PC-9 (cell line): ENCODE data around the gene ARAP3. TPM values are rescaled to one million over a fixed set of nuclear protein-coding genes. Genes with fewer than 3 reads are reported as not detected.

Source experiments
- BruUV-seq: library from RNA; stranded (reverse); fragments of 400-500 nt; replicated peaks from 2 replicates; lab custom pipeline; 2021; lab: Mats Ljungman, UMichigan
- CTCF ChIA-PET: fragments of 300-600 bp; sonication (Branson Sonifier 250); formaldehyde crosslinking; loops from one replicate; lab custom pipeline; 2022; ENCODE audit warnings: antibody characterized with exemption; lab: Charles Lee
- POLR2A ChIA-PET: fragments of 300-600 bp; sonication (Branson Sonifier 250); formaldehyde crosslinking; loops from one replicate; lab custom pipeline; 2022; ENCODE audit warnings: antibody characterized with exemption; ENCODE audit not compliant: unreplicated experiment; lab: Charles Lee
- DNase-seq, 2 experiments: peaks; one replicate each; pipeline versions ENCODE4 v3.0.0 to v3.0.0-alpha.2; 2015 to 2022; ENCODE audit warnings: mixed read lengths in 1 of 2
- H2AFZ ChIP-seq: fragments of 200-600 bp; sonication (generic); 2 replicates; pipeline ENCODE4 v1.8.1; 2017; ENCODE audit warnings: antibody characterized with exemption
- H3F3A ChIP-seq: fragments of 200-600 bp; sonication (generic); 2 replicates; pipeline ENCODE4 v1.8.1; 2017; ENCODE audit warnings: antibody characterized with exemption, mild to moderate bottlenecking, low read depth; ENCODE audit not compliant: insufficient read depth
- H3K27ac ChIP-seq: fragments of 200-600 bp; sonication (generic); 2 replicates; pipeline ENCODE4 v1.6.1; 2016; ENCODE audit warnings: mixed run types
- H3K27me3 ChIP-seq: fragments of 200-600 bp; sonication (generic); 2 replicates; pipeline ENCODE4 v1.6.1; 2016; ENCODE audit warnings: low read depth, mixed run types; ENCODE audit not compliant: insufficient read depth
- H3K36me3 ChIP-seq: fragments of 200-600 bp; sonication (generic); 2 replicates; pipeline ENCODE4 v1.6.1; 2016; ENCODE audit warnings: low read depth, mixed run types
- H3K4me1 ChIP-seq: fragments of 200-600 bp; sonication (generic); replicated peaks from 2 replicates; pipeline ENCODE4 v1.6.1; 2016; ENCODE audit warnings: mixed run types; ENCODE audit not compliant: insufficient read depth
- H3K4me2 ChIP-seq: fragments of 200-600 bp; sonication (generic); 2 replicates; pipeline ENCODE4 v1.6.1; 2017; ENCODE audit warnings: mixed run types
- H3K4me3 ChIP-seq: fragments of 200-600 bp; sonication (generic); 2 replicates; pipeline ENCODE4 v1.6.1; 2016; ENCODE audit warnings: mixed run types
- H3K79me2 ChIP-seq: fragments of 200-600 bp; sonication (generic); 2 replicates; pipeline ENCODE4 v1.6.1; 2017; ENCODE audit warnings: low read depth, mixed run types
- H3K9me2 ChIP-seq: fragments of 200-600 bp; sonication (generic); 2 replicates; pipeline ENCODE4 v1.8.1; 2017; ENCODE audit warnings: mild to moderate bottlenecking; ENCODE audit not compliant: insufficient read depth
- H3K9me3 ChIP-seq: fragments of 200-600 bp; sonication (generic); 2 replicates; pipeline ENCODE4 v1.8.1; 2016; ENCODE audit warnings: low read depth; ENCODE audit not compliant: insufficient read depth
- H4K20me1 ChIP-seq: fragments of 200-600 bp; sonication (generic); 2 replicates; pipeline ENCODE4 v1.8.1; 2017; ENCODE audit not compliant: insufficient read depth
- CTCF ChIP-seq: fragments of 200-600 bp; sonication (generic); conservative IDR thresholded peaks from 2 replicates; pipeline ENCODE4 v1.6.1; 2017; ENCODE audit warnings: mixed run types, antibody characterized with exemption, mild to moderate bottlenecking, moderate library complexity
- EZH2 ChIP-seq: fragments of 200-600 bp; sonication (generic); IDR thresholded peaks from 2 replicates; pipeline ENCODE4 v1.8.0; 2017; ENCODE audit warnings: antibody characterized with exemption, low read depth
- intact Hi-C: fragments of 100-400 bp; cut with micrococcal nuclease; formaldehyde crosslinking; loops from one replicate; pipeline ENCODE4 v1.10.0; 2022; ENCODE audit not compliant: unreplicated experiment
- total RNA-seq: library from RNA; stranded (reverse); gene quantifications from 2 replicates; pipeline ENCODE4 v1.2.3, GENCODE V29; 2021

Gene ARAP3
- total RNA-seq, 1 experiment from 2014 or later: 28.0 TPM

- Histone ChIP-seq H3K27me3 (no peaks in the 10 kb centered on the region), H2AFZ (peak overlapping the region; percentile 75), H3F3A (peaks cover 43% of the 10 kb centered on the region), H3K4me2 (peak overlapping the region; percentile 91), H3K79me2 (peaks cover 47% of the 10 kb centered on the region), H3K27ac (peak overlapping the region; percentile 77), H3K9me3 (no peaks in the 10 kb centered on the region), H3K4me3 (peak overlapping the region; percentile 85), H3K4me1 (peaks cover 18% of the 10 kb centered on the region), H3K9me2 (no peaks in the 10 kb centered on the region), H3K36me3 (peaks cover 14% of the 10 kb centered on the region), H4K20me1 (peaks cover 35% of the 10 kb centered on the region)
- intact Hi-C loops: loop anchor here (2.0 kb wide), 1 partner anchor 613 kb away; no protein-coding TSS in a partner anchor
- CTCF ChIA-PET: interaction anchor here (0.5 to 2.2 kb wide), 11 partner anchors 14 to 1901 kb away, joined by 3 to 32 read pairs (median 4); no protein-coding TSS in a partner anchor
- peak; percentile 80 to 83 for DNase-seq
- TF ChIP-seq CTCF: no peak
- POLR2A ChIA-PET: interaction anchor here (0.6 to 0.7 kb wide), 3 partner anchors 18 to 306 kb away, joined by 4 to 7 read pairs (median 6); partner anchors contain the start of genes DELE1, HDAC3 and RELL2
- no TSS peak for BruUV-seq
Observed at GRCh38 chr5:141618030-141618803, 63.8 kb downstream of the ARAP3 start.

- Histone ChIP-seq H3K27me3 (no peaks in the 10 kb centered on the region), H3K27ac (peak overlapping the region; percentile 77), H2AFZ (peak overlapping the region; percentile 75), H4K20me1 (peaks cover 37% of the 10 kb centered on the region), H3K9me2 (no peaks in the 10 kb centered on the region), H3K36me3 (peaks cover 14% of the 10 kb centered on the region), H3F3A (peaks cover 43% of the 10 kb centered on the region), H3K4me2 (peak overlapping the region; percentile 91), H3K4me1 (peaks cover 18% of the 10 kb centered on the region), H3K9me3 (no peaks in the 10 kb centered on the region), H3K79me2 (peaks cover 52% of the 10 kb centered on the region), H3K4me3 (peak overlapping the region; percentile 85)
- BruUV-seq: TSS peak; percentile 44
- DNase-seq: peak in 1 of 2 experiments; percentile 44
- intact Hi-C loops: loop anchor here (2.0 kb wide), 1 partner anchor 613 kb away; no protein-coding TSS in a partner anchor
- ChIA-PET POLR2A (interaction anchor here (0.6 kb wide), 1 partner anchor 298 kb away, joined by 6 read pairs; no protein-coding TSS in a partner anchor), CTCF (interaction anchor here (0.5 to 1.7 kb wide), 7 partner anchors 19 to 1900 kb away, joined by 3 to 17 read pairs (median 3); no protein-coding TSS in a partner anchor)
- TF ChIP-seq CTCF (0 out of 2 replicates have a peak, but pooled peaks have one; percentile 18), EZH2 (no peak)
Observed at GRCh38 chr5:141617682-141618029, 64.4 kb downstream of the ARAP3 start.

GRCh38 chr5:141617128-141617527 lies 64.9 kb downstream of the ARAP3 start:
- Histone ChIP-seq H3K27ac (peak overlapping the region; percentile 77), H3K79me2 (peaks cover 57% of the 10 kb centered on the region), H3K27me3 (no peaks in the 10 kb centered on the region), H3K9me2 (no peaks in the 10 kb centered on the region), H3K4me1 (peaks cover 18% of the 10 kb centered on the region), H3K36me3 (peaks cover 14% of the 10 kb centered on the region), H4K20me1 (peaks cover 37% of the 10 kb centered on the region), H3F3A (peaks cover 41% of the 10 kb centered on the region), H3K9me3 (no peaks in the 10 kb centered on the region), H3K4me2 (peak overlapping the region; percentile 91), H3K4me3 (peak overlapping the region; percentile 85), H2AFZ (no peak overlapping the region)
- intact Hi-C loops: no loop called here
- BruUV-seq: no TSS peak
- ChIA-PET CTCF (interaction anchor here (0.5 to 1.2 kb wide), 6 partner anchors 19 to 1900 kb away, joined by 3 to 17 read pairs (median 3); no protein-coding TSS in a partner anchor), POLR2A (interaction anchor here (0.6 to 0.7 kb wide), 2 partner anchors 13 to 1132 kb away, joined by 5 to 16 read pairs; no protein-coding TSS in a partner anchor)
- TF ChIP-seq CTCF (no peak), EZH2 (no peak)
- DNase-seq: no peak
